OCI-LY1 (cell line): ENCODE data around the gene RBMS1.

Source experiments
- EZH2 ChIP-seq: fragments of 200-600 bp; sonication (generic), shearing (Covaris generic); IDR thresholded peaks from 2 replicates; pipeline ENCODE4 v1.8.0; 2017; ENCODE audit warnings: borderline replicate concordance, mixed run types, mild to moderate bottlenecking, antibody characterized with exemption, low read length, moderate library complexity, mixed read lengths
- TF ChIP-seq, protein P1 (sequence below): fragments of 200-600 bp; sonication (generic), shearing (Covaris generic); IDR thresholded peaks from 2 replicates; pipeline ENCODE4 v1.5.1; 2017; ENCODE audit warnings: mild to moderate bottlenecking, antibody characterized with exemption, low read length, moderate library complexity, mixed read lengths

DNA sequence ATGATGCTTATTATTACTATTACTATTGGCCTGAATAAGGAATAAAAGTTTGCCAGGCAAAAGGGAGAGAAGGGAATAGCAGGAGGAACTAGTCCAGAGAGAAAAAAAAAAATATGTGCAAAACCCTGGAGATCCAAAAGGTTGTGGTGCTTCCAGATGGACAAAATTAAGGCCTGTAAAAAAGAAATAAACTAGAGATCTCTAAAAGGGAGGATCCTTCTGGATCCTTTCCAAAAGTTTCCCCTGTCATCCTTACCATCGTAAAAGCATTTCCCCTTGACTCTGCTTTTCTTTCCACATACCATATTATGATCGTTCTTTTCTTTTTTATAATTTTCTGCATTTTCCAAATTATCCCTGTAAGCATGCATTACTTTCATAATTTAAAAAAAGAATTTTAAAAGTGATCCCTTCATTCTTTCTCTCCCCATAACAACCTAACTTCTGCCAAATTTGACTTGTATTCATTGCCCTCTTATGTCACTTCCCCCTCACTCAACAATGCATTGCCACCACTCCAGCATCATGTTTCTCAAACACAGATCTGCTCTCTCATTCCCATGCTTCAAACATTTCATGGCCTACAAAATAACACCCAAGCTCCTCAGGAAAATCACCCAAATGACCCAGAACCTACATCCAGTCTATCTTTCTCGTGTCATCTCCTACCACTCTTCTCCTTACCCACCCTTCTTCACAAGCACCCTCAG is 40.3 kb downstream of the RBMS1 start:
- TF ChIP-seq, protein P1, sequence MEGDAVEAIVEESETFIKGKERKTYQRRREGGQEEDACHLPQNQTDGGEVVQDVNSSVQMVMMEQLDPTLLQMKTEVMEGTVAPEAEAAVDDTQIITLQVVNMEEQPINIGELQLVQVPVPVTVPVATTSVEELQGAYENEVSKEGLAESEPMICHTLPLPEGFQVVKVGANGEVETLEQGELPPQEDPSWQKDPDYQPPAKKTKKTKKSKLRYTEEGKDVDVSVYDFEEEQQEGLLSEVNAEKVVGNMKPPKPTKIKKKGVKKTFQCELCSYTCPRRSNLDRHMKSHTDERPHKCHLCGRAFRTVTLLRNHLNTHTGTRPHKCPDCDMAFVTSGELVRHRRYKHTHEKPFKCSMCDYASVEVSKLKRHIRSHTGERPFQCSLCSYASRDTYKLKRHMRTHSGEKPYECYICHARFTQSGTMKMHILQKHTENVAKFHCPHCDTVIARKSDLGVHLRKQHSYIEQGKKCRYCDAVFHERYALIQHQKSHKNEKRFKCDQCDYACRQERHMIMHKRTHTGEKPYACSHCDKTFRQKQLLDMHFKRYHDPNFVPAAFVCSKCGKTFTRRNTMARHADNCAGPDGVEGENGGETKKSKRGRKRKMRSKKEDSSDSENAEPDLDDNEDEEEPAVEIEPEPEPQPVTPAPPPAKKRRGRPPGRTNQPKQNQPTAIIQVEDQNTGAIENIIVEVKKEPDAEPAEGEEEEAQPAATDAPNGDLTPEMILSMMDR: no peak
- TF ChIP-seq EZH2: no peak
